Activated naive CD8-positive, alpha-beta T cell treated with anti-CD3 and anti-CD28 coated beads, Interleukin-2, amount 50 U/mL, for 16 hours (primary cell): ENCODE measurements around the gene TSPYL4.

Experiments
- DNase-seq: peaks from one replicate; pipeline ENCODE4 v3.0.0-alpha.2; 2020; ENCODE audit warnings: low read depth, low spot score

The TSPYL4 gene

GRCh38 chr6:116271149-116271708, 17.4 kb upstream of the TSPYL4 start:
- no peak for DNase-seq

GRCh38 chr6:116268589-116269293, 14.9 kb upstream of the TSPYL4 start:
- DNase-seq: no peak

- DNase-seq: no peak
These were observed 14.1 kb upstream of the TSPYL4 start for GRCh38 chr6:116267836-116268588.

GRCh38 chr6:116266803-116267202, 12.9 kb upstream of the TSPYL4 start:
- DNase-seq: no peak

- DNase-seq: no peak
These were observed 11.4 kb upstream of the TSPYL4 start for GRCh38 chr6:116265041-116265829.

GRCh38 chr6:116263353-116263752, 9.5 kb upstream of the TSPYL4 start:
- no peak for DNase-seq

GRCh38 chr6:116258520-116258919, 4.6 kb upstream of the TSPYL4 start:
- DNase-seq: no peak

- DNase-seq: no peak
These were observed 2.8 kb upstream of the TSPYL4 start for GRCh38 chr6:116256694-116257093.

- no peak for DNase-seq
These were observed 1.4 kb upstream of the TSPYL4 start for GRCh38 chr6:116255246-116255800.

GRCh38 chr6:116254297-116255056, 602 bp upstream of the TSPYL4 start:
- no peak for DNase-seq

- DNase-seq: no peak
These were observed 729 bp downstream of the TSPYL4 start for GRCh38 chr6:116253188-116253504.

GRCh38 chr6:116251568-116252384, 2.1 kb downstream of the TSPYL4 start:
- DNase-seq: no peak

- no peak for DNase-seq
These were observed 5.3 kb downstream of the TSPYL4 start for GRCh38 chr6:116248577-116248976.

- no peak for DNase-seq
These were observed 6.6 kb downstream of the TSPYL4 start for GRCh38 chr6:116247285-116247684.

GRCh38 chr6:116246089-116246488, 7.8 kb downstream of the TSPYL4 start:
- no peak for DNase-seq

- DNase-seq: no peak
These were observed 9.6 kb downstream of the TSPYL4 start for GRCh38 chr6:116244284-116244683.

GRCh38 chr6:116239856-116240255, 14.0 kb downstream of the TSPYL4 start:
- no peak for DNase-seq

- no peak for DNase-seq
These were observed 14.6 kb downstream of the TSPYL4 start for GRCh38 chr6:116239256-116239655.

GRCh38 chr6:116238083-116238482, 15.8 kb downstream of the TSPYL4 start:
- no peak for DNase-seq

GRCh38 chr6:116234689-116235088, 19.2 kb downstream of the TSPYL4 start:
- no peak for DNase-seq
